ENCODE measurements around the gene TRIM65.

Gene TRIM65

GRCh38 chr17:75896415-75897159, at the start of gene TRIM65:
TRIM65 (minus strand) TSS chr17:75896951; CDS start chr17:75896937, 14 bp downstream.
- H3K27ac ChIP-seq, result peak within 1 kb of the TSS; percentile 44 to 96 (median 91)

GRCh38 chr17:75945211-75945610, 48.5 kb upstream of the TRIM65 start:
- Histone ChIP-seq H3K27ac (no peak overlapping the region), H3K4me3 (no peak overlapping the region)

More at GRCh38 chr17:75896415-75897159, at the start of gene TRIM65:
- H3K4me3 ChIP-seq, result peak within 1 kb of the TSS; percentile 52 to 88 (median 71)

- Histone ChIP-seq H3K4me3 (no peak overlapping the region), H3K27ac (no peak overlapping the region)
Observed at GRCh38 chr17:75943491-75943890, 46.7 kb upstream of the TRIM65 start.

DNA sequence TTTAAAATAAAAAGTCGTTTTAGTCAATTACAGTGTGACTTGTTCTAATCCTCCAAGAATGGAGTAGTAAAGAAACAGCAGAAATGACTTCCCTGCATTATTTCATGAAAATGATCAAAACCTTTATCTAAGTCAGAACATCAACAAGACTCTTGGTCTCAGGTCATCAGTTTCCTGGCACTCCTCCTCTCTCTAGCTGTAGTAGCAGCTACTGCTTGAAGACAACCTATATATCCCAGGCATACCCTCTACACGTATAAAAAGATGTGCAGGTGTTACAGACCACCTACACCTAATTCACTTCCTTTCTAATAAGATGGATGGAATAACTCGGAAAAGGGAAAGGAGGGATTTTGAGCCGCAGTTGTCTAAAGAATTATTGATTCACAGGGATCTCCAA, 45.7 kb upstream of the TRIM65 start:
- Histone ChIP-seq H3K27ac (no peak overlapping the region), H3K4me3 (no peak overlapping the region)

GRCh38 chr17:75941442-75941819, 44.7 kb upstream of the TRIM65 start:
- H3K4me3 ChIP-seq, result peak overlapping the region in 6 of 7 experiments; percentile 68 to 87 (median 74)
- peak overlapping the region in 12 of 21 experiments; percentile 61 to 94 (median 90) for H3K27ac ChIP-seq

GRCh38 chr17:75940727-75941441, 44.1 kb upstream of the TRIM65 start, which contains the start of gene FBF1:
FBF1 (minus strand) TSS chr17:75941042; CDS start chr17:75938149, 2,893 bp downstream.
- peak within 1 kb of the TSS; percentile 44 to 95 (median 90) for H3K27ac ChIP-seq
- H3K4me3 ChIP-seq, result peak within 1 kb of the TSS; percentile 68 to 87 (median 76)

- no peak overlapping the region for H3K27ac ChIP-seq
Observed at GRCh38 chr17:75937652-75938051, 40.9 kb upstream of the TRIM65 start.

GRCh38 chr17:75933808-75934207, 37.1 kb upstream of the TRIM65 start:
- Histone ChIP-seq H3K27ac (no peak overlapping the region), H3K4me3 (no peak overlapping the region)

More at GRCh38 chr17:75937652-75938051, 40.9 kb upstream of the TRIM65 start:
- H3K4me3 ChIP-seq, result no peak overlapping the region

DNA sequence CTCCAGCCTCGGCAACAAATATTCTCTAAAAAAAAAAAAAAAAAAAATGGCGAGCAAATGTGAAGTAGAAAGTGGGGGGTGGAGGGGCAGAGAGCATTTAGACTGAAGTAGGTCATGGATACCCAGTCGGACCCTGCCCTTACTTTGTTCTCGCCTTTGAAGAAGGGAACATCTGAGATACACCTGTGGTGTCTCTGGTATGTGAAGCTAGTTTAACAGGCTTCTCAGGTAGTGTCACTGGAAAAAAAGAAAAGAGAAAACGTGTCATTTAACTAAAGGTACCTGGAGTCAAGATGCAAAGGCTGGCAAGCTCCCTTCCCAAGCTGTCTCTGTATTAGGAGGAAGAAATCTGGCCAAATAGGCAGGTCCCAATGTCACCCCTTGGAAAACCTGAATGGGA, 36.1 kb upstream of the TRIM65 start:
- H3K4me3 ChIP-seq, result no peak overlapping the region
- H3K27ac ChIP-seq, result no peak overlapping the region

DNA sequence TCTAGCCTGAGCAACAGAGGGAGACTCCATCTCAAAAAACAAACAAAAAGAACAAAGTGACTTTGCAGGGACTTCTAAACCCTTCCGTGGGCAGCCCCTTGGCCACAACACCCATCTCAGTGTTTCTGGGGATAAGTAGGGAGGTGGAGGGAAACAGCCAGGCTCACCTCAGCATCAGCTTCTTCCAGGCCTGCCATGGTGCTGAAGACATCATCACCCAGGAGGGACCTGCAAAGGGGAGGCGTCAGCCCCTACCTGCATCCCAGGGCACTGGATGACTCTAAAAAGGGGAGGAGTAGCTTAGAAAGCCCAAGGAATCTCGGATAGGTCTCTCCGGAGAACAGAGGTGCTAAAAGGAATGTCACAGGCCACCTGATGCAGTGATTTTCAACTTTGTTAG, 34.3 kb upstream of the TRIM65 start:
- no peak overlapping the region for H3K4me3 ChIP-seq

GRCh38 chr17:75927286-75927922, 30.7 kb upstream of the TRIM65 start:
- Histone ChIP-seq H3K4me3 (no peak overlapping the region), H3K27ac (peak overlapping the region in 8 of 21 experiments; percentile 9 to 79 (median 42))

More for the DNA sequence above, 34.3 kb upstream of the TRIM65 start:
- H3K27ac ChIP-seq, result no peak overlapping the region

- peak overlapping the region in 13 of 21 experiments; percentile 0 to 79 (median 43) for H3K27ac ChIP-seq
- H3K4me3 ChIP-seq, result peak overlapping the region in 1 of 7 experiments; percentile 11
Observed at GRCh38 chr17:75926456-75926855, 29.7 kb upstream of the TRIM65 start.

GRCh38 chr17:75925912-75926311, 29.2 kb upstream of the TRIM65 start:
- Histone ChIP-seq H3K4me3 (peak overlapping the region in 1 of 7 experiments; percentile 11), H3K27ac (peak overlapping the region in 3 of 21 experiments; percentile 14 to 79 (median 46))

DNA sequence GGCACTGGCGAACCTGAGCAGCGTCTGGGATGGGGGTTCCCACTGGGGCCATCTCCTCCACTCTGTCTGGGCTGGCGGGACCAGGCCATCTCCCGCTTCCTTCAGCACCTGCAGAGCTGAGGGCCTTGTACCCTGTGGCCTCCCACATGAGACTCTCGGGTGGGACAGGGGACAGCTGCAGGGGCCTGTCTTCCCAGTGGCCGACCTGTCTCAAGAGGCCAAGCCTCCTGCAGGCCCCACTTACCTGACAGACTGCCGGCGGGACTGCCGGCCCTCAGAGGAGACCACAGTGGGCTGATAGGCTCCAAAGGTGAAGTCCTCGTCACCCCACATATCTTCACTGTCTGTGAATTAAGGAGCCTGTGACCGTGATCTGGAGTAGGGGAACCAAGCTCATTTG, 28.4 kb upstream of the TRIM65 start:
- Histone ChIP-seq H3K4me3 (no peak overlapping the region), H3K27ac (no peak overlapping the region)

DNA sequence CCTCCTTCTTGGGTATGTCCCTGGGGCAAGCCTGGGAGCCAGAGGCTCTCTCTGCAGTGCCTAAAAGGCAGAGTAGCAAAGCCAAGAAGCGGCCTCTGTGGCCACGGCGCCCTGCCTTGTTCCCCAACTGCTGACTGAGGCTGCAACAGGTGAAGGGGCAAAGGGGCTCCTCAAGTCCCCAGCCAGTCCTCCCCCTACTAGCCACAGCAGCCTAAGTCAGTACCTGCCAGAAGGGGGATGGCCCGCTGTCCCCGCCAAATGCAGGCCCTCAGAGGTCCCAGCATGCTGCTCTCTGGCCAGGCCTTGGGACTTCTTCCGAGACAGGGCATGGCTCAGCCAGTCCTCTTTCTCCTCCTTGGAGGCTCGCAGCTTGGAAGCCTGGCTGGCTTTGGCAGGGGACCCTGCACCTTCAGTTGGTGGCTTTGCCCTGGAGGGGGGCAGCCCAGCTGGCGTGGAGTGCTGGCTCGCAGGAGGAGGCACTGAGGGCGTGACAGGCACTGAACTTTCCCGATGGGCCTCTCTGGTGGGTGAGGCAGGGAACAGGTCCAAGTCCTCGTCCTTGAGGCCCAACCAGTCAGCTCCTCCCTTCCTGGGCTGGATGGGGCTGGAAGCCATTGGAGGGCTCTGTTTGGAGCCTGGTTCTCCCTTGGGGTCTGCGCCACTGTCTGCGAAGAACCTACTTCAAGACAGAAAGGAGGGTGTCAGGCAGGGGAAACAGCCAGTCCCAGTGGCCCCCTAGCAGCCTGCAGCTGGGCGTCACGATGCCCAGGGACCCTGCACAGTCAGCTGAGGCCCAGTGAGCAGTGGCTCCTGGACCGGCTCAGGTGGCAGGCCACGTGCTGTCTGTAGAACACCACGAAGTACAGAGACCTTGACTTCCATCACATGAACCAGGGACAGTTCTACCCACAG, 26.5 kb upstream of the TRIM65 start:
- Histone ChIP-seq H3K4me3 (no peak overlapping the region), H3K27ac (peak overlapping the region in 1 of 21 experiments; percentile 7)

DNA sequence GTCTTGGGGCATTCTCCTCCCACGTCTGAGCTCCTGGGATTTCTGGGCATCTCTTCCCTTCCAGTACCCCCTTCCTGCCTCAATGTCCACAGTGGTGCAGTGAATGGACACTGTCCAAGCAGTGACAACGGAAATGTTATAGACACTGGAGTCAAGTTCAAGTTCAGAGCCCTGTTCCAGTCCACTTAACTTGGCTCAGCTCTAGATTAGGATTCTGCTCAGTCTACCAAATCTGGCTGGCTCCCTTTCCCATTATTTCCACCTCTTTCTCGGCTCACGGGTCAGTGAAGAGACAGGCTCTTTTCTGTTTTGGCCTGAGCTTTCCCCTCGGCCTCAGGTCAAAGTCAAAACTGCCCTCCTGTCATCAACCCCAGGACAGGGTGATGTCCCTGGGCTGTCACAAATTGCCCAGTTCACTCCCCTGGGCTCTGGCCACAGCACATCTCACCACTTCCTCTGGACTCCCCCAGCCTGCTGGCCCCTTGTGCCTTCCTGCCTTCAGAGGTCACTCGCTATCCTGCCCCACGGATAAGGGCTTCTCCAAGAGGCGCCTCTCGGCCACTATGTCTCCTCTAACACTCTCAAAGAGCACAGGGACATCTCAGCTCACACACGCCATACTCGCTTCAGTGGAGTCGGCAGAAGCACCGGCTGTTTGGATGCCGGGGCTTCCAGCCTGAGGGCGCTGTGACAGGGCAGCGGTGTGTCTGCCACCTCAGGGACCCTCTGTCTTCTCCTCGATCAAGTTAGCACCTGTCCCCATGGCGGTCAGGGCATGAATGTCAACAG, 25.6 kb upstream of the TRIM65 start:
- Histone ChIP-seq H3K4me3 (no peak overlapping the region), H3K27ac (peak overlapping the region in 1 of 21 experiments; percentile 7)

- no peak overlapping the region for H3K4me3 ChIP-seq
- H3K27ac ChIP-seq, result no peak overlapping the region
Observed at GRCh38 chr17:75921596-75921995, 24.8 kb upstream of the TRIM65 start.

DNA sequence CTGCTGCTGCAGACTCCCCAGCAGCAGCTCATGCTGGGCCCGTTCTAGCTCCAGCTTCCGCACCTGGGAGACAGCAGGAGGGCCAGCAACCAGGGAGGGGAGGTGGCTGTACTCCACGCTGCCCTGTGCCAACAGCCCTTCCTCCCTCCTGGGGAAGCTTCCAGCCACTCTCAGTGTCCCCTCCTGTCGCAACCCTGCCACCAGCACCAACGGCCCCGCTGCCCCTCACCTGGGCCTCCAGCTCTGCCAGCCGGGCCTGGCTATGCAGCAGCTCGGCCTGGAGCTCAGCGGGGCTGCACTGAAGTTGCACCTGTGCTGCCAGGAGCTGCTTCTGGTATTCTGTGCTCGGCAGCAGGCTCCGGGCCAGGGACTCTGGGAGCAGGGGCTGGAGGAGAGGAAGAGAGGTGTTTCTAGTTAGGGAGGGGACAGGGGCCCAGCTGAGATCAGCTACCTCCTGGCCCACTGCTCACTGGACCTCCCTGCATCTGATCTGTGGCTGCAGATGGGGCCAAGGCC, 23.4 kb upstream of the TRIM65 start:
- Histone ChIP-seq H3K4me3 (no peak overlapping the region), H3K27ac (no peak overlapping the region)
